Spleen (tissue), 7 donors: ENCODE results near the gene MICB.

Experiments used
- POLR2A ChIP-seq, 3 donors: fragments of 450-650 bp; IDR thresholded peaks; one replicate each; pipeline ENCODE4 v1.5.1; 2017; ENCODE audit warnings: antibody characterized with exemption in 3 of 3, mild to moderate bottlenecking in 1 of 3
- POLR2AphosphoS5 ChIP-seq, 3 donors: sonication (generic); formaldehyde crosslinking; IDR thresholded peaks; one replicate each; pipeline ENCODE4 v1.5.1; 2017; ENCODE audit warnings: antibody characterized with exemption in 3 of 3
- TF ChIP-seq, protein P1 (sequence below), 11 experiments: fragments of 200-600 bp in 7 of 11; fragments of 450-650 bp in 4 of 11; sonication (generic) in 4 of 11; IDR thresholded peaks in 8 of 11; conservative IDR thresholded peaks in 3 of 11; 1 replicate in 7 of 11; 2 replicates in 4 of 11; pipeline versions ENCODE4 v1.4.0 to v1.8.0; 2016 to 2021; ENCODE audit warnings: antibody characterized with exemption in 11 of 11, inconsistent platforms in 4 of 11, mild to moderate bottlenecking in 1 of 11
- donor health status: DM: no; HTN: no; CAD: no; lungs with moderate emphysema.
- donor health status: DM: no; HTN: no; CAD: no.
- donor health status: DM: no; HTN: no; CAD: no.

GRCh38 chr6:31546958-31547726, 49.2 kb downstream of the MICB start, which contains the start of gene NFKBIL1:
- TF ChIP-seq, protein P1, sequence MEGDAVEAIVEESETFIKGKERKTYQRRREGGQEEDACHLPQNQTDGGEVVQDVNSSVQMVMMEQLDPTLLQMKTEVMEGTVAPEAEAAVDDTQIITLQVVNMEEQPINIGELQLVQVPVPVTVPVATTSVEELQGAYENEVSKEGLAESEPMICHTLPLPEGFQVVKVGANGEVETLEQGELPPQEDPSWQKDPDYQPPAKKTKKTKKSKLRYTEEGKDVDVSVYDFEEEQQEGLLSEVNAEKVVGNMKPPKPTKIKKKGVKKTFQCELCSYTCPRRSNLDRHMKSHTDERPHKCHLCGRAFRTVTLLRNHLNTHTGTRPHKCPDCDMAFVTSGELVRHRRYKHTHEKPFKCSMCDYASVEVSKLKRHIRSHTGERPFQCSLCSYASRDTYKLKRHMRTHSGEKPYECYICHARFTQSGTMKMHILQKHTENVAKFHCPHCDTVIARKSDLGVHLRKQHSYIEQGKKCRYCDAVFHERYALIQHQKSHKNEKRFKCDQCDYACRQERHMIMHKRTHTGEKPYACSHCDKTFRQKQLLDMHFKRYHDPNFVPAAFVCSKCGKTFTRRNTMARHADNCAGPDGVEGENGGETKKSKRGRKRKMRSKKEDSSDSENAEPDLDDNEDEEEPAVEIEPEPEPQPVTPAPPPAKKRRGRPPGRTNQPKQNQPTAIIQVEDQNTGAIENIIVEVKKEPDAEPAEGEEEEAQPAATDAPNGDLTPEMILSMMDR (IDR thresholded peaks at IDR 0.05 in 8 of 11, conservative IDR thresholded peaks at IDR 0.05 in 3 of 11) = peak in 2 of 11 experiments; percentile 7 to 11
- TF ChIP-seq POLR2AphosphoS5 (IDR thresholded peaks at IDR 0.05) (peak; percentile 85 to 95 (median 91)), POLR2A (IDR thresholded peaks at IDR 0.05) (no peak)
